Loucy (cell line): ENCODE results near the gene MARK4.

ENCODE experiments used
- H2AFZ ChIP-seq: fragments of 200-600 bp; sonication (generic); 2 replicates; pipeline ENCODE4 v1.6.0; 2016; ENCODE audit warnings: antibody characterized with exemption, mild to moderate bottlenecking, low read length, moderate library complexity
- H3F3A ChIP-seq: fragments of 200-600 bp; 2 replicates; pipeline ENCODE4 v1.6.0; 2016; ENCODE audit warnings: antibody characterized with exemption, low read depth, mild to moderate bottlenecking
- H3K27me3 ChIP-seq: fragments of 200-600 bp; sonication (generic); 2 replicates; pipeline ENCODE4 v1.6.1; 2014; ENCODE audit warnings: low read length, mild to moderate bottlenecking; ENCODE audit not compliant: insufficient read depth, poor library complexity, severe bottlenecking
- H3K36me3 ChIP-seq: fragments of 200-600 bp; sonication (generic); 2 replicates; pipeline ENCODE4 v1.6.1; 2016; ENCODE audit warnings: low read length; ENCODE audit not compliant: insufficient read depth
- H3K4me1 ChIP-seq: fragments of 200-600 bp; sonication (generic); 2 replicates; pipeline ENCODE4 v1.5.1; 2014; ENCODE audit warnings: low read length, mild to moderate bottlenecking; ENCODE audit not compliant: insufficient read depth, poor library complexity, severe bottlenecking
- H3K4me2 ChIP-seq: fragments of 200-600 bp; sonication (generic); 2 replicates; pipeline ENCODE4 v1.6.0; 2014; ENCODE audit warnings: antibody characterized with exemption, low read length, low read depth, mild to moderate bottlenecking; ENCODE audit not compliant: poor library complexity, severe bottlenecking
- H3K4me3 ChIP-seq: fragments of 200-600 bp; sonication (generic); 2 replicates; pipeline ENCODE4 v1.5.1; 2014; ENCODE audit warnings: low read length, mild to moderate bottlenecking, mixed read lengths; ENCODE audit not compliant: poor library complexity, severe bottlenecking
- H3K79me2 ChIP-seq: fragments of 200-600 bp; sonication (generic); 2 replicates; pipeline ENCODE4 v1.6.1; 2014; ENCODE audit warnings: low read length; ENCODE audit not compliant: insufficient read depth
- H3K9ac ChIP-seq: fragments of 200-600 bp; sonication (generic); 2 replicates; pipeline ENCODE4 v1.6.0; 2014; ENCODE audit warnings: mild to moderate bottlenecking, low read depth, low read length, moderate library complexity; ENCODE audit not compliant: poor library complexity, severe bottlenecking
- H3K9me2 ChIP-seq: fragments of 200-600 bp; sonication (generic); replicated peaks from 2 replicates; pipeline ENCODE4 v1.6.1; 2016; ENCODE audit warnings: low read depth, low read length, mixed read lengths
- H3K9me3 ChIP-seq: fragments of 200-600 bp; sonication (generic); 2 replicates; pipeline ENCODE4 v1.6.1; 2014; ENCODE audit warnings: mild to moderate bottlenecking, antibody characterized with exemption, low read length, low read depth; ENCODE audit not compliant: insufficient read depth
- H4K20me1 ChIP-seq: fragments of 200-600 bp; sonication (generic); 2 replicates; pipeline ENCODE4 v1.6.0; 2014; ENCODE audit warnings: antibody characterized with exemption, low read length, mild to moderate bottlenecking; ENCODE audit not compliant: insufficient read depth, poor library complexity, severe bottlenecking
- CTCF ChIP-seq: fragments of 200-600 bp; sonication (generic); conservative IDR thresholded peaks from 2 replicates; pipeline ENCODE4 v1.5.1; 2014; ENCODE audit warnings: mild to moderate bottlenecking, antibody characterized with exemption, low read length
- EZH2phosphoT487 ChIP-seq: fragments of 200-600 bp; IDR thresholded peaks from 2 replicates; pipeline ENCODE4 v1.6.1; 2018; ENCODE audit warnings: antibody characterized with exemption, mild to moderate bottlenecking, moderate library complexity, borderline replicate concordance

Gene MARK4

DNA sequence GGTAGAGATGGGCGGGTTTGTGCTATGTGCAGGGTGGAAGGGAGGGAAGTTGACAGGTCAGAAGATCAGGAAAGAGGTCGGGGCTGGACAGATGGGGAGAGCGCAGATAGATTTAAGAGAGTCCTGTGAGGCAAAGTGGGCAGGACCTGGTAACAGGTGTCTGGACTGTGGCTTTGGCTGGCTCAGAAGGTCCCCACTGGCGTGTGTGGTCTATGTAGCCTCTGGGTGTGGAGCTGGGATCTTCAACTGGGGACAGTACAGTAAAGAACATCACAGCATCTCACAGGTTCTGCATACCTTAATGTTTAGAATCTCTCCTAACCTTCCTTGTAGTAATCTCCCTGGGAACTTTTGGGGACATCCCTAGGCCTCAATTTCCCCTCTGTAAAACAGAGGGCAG is 53.9 kb downstream of the MARK4 start:
- Histone ChIP-seq H2AFZ (no peak overlapping the region), H4K20me1 (no peaks in the 10 kb centered on the region), H3K4me2 (no peak overlapping the region), H3K9ac (no peak overlapping the region), H3K4me1 (no peaks in the 10 kb centered on the region), H3K9me2 (no peaks in the 10 kb centered on the region), H3K27me3 (no peaks in the 10 kb centered on the region), H3K9me3 (no peaks in the 10 kb centered on the region), H3K79me2 (no peaks in the 10 kb centered on the region), H3K36me3 (no peaks in the 10 kb centered on the region; the same call in 1 of the 2 replicates), H3K4me3 (no peak overlapping the region), H3F3A (no peaks in the 10 kb centered on the region)
- TF ChIP-seq CTCF (no peak), EZH2phosphoT487 (no peak)

DNA sequence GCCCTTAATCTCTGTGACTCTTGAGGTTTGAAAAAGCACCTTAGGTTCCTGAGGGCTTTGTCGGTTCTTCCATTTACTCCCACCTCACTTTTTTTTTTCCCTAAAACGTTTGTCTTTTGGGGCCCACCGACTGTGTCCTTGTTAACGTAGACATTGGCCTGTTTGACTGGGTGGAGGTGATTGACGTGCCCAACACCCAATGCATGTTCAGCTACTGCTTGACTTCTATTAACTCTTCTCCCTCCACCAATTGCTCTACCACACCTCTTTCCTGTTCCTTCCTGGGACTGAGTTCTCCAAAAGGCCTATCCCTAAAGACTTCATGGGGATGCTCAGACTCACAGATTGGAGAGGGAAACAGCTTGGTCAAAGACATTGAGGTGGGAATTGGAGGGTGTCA is 54.4 kb downstream of the MARK4 start:
- TF ChIP-seq EZH2phosphoT487, result no peak
- no peak for TF ChIP-seq CTCF
- no peaks in the 10 kb centered on the region for H3K9me2 ChIP-seq

DNA sequence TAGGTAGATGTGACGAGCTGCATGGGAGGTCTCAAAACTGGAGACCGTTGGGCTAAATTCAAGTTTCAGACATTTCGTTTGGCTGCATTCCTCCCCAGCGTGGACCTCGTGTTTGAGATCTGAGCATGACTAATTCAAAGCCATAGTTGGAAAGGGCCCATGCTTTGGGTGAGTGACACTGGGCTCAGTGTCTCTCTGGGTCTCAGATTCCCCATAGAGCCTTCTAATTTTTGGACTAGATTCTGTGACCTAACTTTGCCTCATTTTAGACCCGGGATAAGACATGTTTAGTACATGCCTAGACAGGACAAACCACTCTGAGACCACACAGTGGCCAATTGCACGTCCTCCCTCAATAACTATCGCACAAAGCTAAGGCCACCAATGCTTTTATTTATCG is 55.0 kb downstream of the MARK4 start:
- TF ChIP-seq EZH2phosphoT487 (no peak), CTCF (no peak)
- Histone ChIP-seq H3K36me3 (no peaks in the 10 kb centered on the region), H3K9me2 (no peaks in the 10 kb centered on the region), H3K79me2 (no peaks in the 10 kb centered on the region), H3K4me1 (no peaks in the 10 kb centered on the region), H3K27me3 (no peaks in the 10 kb centered on the region), H3K9ac (no peak overlapping the region), H3K4me3 (no peak overlapping the region), H3K9me3 (no peaks in the 10 kb centered on the region), H2AFZ (no peak overlapping the region), H3K4me2 (no peak overlapping the region), H3F3A (no peaks in the 10 kb centered on the region), H4K20me1 (no peaks in the 10 kb centered on the region)

More for the DNA sequence above, 54.4 kb downstream of the MARK4 start:
- no peaks in the 10 kb centered on the region for H3K79me2 ChIP-seq
- no peaks in the 10 kb centered on the region for H3F3A ChIP-seq
- no peak overlapping the region for H3K4me3 ChIP-seq
- H3K9me3 ChIP-seq, result no peaks in the 10 kb centered on the region
- no peaks in the 10 kb centered on the region for H3K27me3 ChIP-seq
- H3K36me3 ChIP-seq, result no peaks in the 10 kb centered on the region; the same call in 1 of the 2 replicates
- H2AFZ ChIP-seq, result no peak overlapping the region
- H3K4me1 ChIP-seq, result no peaks in the 10 kb centered on the region
- no peaks in the 10 kb centered on the region for H4K20me1 ChIP-seq
- H3K9ac ChIP-seq, result no peak overlapping the region
- no peak overlapping the region for H3K4me2 ChIP-seq
